G401 (cell line): ENCODE measurements around the gene EIF1AD. TPM values are rescaled to one million over a fixed set of nuclear protein-coding genes. Genes with fewer than 3 reads are reported as not detected.
A peak's percentile ranks its signal among the peaks of the same experiment; 100 is the strongest.

Experiments used
- DNase-seq: peaks from one replicate; pipeline ENCODE4 v3.0.0-alpha.2; 2015; ENCODE audit warnings: low spot score
- in situ Hi-C: cut with HindIII; loops from 2 replicates; pipeline ENCODE4 v1.10.0; 2016; ENCODE audit warnings: low sequenced_read_pairs, mixed read lengths
- total RNA-seq: library from RNA; depleted of rRNA; stranded (reverse); fragments of >200 nt; shearing (Covaris generic); gene quantifications from 2 replicates; pipeline ENCODE4 v1.2.3, GENCODE V29; 2014; rRNA removed

The EIF1AD gene, protein sequence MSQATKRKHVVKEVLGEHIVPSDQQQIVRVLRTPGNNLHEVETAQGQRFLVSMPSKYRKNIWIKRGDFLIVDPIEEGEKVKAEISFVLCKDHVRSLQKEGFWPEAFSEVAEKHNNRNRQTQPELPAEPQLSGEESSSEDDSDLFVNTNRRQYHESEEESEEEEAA
- 15.6 and 29.9 TPM in 2 replicates for total RNA-seq

DNA sequence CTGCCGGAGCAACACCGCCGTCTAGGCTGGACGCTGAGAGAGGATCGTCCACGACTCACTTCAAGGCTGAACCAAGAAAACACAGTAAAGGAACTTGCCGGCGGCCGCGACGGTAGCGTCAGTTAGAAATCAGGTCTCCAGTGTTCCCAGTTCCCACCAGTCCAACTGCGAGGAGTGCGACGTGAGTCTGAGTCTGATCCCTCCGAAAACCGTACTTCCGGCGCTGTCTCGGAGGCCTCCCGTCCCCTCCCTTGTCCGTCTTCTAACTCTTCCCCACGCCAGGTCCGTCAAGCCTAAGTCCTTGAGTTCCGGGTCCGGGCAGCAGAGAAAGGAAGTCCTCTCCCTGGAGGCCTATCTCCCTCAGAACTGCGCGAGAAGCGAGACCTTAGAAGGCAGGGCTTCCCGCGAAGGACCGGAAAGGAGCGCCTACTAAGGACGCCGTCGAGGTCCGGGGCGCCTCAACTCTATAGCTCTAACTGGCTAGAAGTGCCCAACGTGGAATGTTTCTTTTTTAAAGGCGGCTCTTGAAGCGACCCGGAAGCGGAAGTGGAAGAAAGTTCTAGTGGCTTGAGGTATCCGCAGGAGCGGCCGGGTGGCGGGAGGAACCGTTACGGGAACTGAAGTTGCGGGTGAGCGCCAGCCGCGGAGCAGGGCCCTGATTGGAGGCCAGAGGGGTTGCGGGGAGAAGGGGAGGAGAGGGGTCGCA, at the start of gene EIF1AD, which contains the start of gene BANF1:
TSS of gene EIF1AD (minus strand) at position 216 of the 706 bp plus-strand sequence. CDS start 1,768 bp downstream, outside the sequence.
TSS of gene BANF1 (plus strand) at position 562 of the 706 bp plus-strand sequence. CDS start 748 bp downstream, outside the sequence.
- peak; percentile 98 for DNase-seq

DNA sequence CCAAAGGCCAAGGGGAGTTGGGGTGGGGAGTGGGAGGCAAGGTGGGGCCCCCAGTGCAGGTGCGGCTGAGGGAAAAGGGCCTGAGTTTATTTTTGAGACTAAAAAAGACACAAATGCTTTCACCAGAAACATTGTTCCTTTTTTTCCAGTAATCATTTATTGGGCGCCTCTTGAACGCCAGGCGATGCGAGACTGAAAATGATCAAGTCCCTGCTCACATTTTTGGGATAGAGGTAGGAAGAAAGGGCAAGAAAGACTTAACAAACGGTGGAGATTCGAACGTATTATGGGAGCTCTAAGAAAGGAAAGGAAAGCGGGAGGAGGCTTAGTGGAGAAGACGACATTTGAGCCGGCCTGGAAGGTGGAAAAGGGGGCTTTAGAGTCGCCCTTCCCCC, 49.4 kb upstream of the EIF1AD start:
- in situ Hi-C loops, result no loop called here
- no peak for DNase-seq

More for the DNA sequence above, at the start of gene EIF1AD, which contains the start of gene BANF1:
- in situ Hi-C loops, result no loop called here

DNA sequence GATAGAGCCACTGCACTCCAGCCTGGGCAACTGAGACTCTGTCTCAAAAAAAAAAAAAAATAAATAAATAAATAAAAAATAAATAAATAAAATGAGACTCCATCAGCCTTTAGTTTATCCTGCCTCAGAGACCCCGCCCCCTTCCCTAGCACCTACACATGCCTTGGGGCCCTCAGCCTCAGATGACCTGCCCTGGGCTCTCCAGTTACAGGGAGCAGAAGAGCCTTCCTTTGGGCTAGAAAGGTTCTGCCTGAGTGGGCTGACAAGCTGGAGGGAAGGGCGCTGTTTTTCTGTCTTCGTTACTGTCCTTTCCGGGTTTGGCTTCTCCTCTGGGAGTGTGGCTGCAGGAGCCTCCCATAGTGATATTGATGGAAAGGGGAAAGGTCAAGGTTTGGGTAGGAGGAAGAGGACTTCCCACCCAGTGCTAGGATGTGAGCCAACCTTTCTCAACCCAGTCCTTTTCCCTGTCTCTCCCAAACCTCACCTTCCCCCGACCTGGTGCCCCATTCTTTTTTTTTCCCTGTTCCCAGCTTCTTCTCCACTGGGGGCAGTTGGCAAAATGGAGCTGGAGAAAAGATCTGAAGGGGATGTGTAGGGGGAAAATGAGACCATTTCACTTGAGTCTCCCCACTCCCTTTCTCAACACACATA, 48.7 kb upstream of the EIF1AD start:
- in situ Hi-C loops, result no loop called here
- DNase-seq, result no peak

DNA sequence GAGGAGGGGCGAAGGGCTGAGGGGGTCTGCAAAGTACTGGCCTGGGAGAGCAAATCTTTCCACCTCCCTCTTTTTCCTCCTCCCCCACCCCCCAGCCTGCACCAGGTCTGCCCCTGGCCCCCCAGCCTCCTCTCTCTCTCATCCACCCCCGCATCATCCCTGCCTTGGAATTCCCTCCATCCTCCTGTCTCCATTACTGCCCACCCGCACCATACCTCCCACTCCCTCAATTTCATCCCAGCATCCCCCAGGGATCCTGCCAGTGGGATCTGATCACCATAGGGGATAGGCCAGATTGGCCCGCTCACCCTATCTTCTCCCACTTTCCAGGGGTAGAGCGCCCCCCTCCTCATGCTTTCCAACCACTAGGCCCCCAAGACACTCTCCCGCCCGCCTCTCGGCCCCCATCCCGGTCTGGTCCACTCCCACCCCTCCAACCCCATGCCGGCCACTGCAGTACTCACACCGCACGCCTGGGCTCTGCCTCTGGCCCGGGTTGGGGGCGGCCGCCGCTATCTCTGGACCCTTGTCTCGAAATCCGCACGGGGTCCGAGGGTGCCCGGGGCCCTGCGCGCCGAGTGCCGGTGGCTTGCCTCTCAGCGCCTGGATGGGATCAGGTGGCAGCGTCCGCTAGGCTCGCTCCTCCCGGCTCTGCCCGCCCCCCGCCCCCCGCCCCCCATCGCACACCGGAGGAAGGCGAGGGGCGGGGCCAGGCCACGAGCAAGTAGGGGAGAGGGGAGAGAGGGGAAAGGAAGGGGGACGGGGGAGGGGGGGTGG, 46.8 kb upstream of the EIF1AD start, which contains the start of gene GAL3ST3:
TSS of gene GAL3ST3 (minus strand) at position 615 of the 777 bp plus-strand sequence. CDS start 3,746 bp downstream, outside the sequence.
- DNase-seq, result peak; percentile 30
- in situ Hi-C loops, result no loop called here

DNA sequence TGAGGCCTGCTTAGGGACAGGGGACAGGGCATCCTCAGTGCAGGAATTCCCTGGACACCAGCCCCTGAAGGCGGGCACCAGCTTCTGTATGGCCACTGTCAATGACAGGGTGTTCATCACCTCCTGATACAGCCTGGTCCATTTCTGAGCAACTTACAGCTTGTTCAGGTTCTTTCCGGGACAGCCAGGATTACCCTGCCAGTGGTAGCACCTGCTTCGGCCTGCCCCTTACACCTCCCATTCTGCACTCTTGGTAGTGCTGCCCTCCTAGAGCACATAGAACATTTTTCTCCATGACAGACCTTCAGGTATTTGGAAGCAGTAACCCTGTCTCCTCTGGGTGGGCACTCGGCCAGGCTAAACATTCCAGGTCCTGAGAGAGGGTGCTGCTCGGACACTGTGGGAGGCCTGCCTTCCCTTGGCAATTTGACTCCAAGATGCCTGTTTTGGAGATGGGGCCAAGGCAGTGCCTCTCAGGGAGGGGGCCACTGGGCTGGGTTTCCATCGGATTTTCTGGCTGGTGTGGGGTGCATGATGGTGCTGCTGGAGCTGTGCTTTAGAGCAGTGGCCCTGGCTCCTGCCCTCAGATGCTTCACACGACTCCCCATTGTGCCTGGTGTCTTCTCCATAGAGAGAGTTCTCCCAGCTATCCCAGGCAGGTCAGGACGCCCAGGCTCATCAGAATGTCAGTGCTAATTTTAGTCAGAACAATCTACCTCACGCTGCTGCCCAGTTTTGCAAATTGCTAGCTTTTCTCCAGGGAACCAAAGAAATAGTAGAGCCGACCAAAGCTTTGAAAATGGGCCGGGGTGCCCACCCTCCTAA, 45.8 kb upstream of the EIF1AD start:
- in situ Hi-C loops, result no loop called here
- DNase-seq, result peak; percentile 64

DNA sequence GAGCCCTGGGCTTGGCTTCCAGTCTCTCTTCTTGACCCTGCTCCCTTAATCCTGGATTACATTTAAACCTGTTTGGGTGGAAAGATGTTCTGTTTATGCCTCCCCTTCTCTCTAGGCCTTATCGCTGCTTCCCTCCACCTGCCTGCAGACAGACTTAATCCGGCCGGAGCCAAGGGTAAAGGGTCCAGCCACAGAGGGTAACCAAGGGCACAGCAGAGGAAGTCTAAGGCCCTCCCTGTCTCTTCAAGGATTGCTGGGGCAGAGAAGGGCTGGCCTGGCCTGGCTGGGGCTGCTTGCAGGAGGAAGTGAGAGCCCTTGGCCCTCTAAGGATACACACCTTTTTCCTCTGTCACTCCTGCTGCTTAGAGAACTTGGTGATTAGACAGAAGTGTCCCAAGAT, 44.9 kb upstream of the EIF1AD start:
- DNase-seq, result no peak
- in situ Hi-C loops, result no loop called here

DNA sequence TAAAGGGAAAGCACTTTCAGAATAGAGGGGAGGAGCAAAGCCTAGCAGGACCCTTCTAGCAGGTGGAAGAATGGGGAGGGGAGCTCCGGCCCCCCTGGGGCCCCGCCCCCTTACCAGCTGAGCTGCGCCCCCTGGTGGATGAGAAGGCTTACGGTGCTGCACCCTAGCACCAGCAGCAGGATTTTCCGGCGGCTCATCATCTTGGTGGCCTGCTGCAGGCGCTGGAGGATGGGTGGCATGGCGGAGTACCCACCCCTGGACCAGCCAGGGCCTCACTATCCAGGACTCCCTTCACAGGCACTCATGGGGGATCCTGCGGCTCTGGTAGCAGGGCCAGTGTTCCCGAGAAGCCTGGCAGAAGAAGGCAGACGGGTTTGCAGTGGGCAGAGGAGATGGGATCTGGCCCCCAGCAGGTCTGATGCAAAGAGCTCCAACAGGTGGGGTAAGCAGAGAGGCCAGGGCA, 43.3 kb upstream of the EIF1AD start:
- in situ Hi-C loops, result no loop called here
- peak; percentile 75 for DNase-seq

DNA sequence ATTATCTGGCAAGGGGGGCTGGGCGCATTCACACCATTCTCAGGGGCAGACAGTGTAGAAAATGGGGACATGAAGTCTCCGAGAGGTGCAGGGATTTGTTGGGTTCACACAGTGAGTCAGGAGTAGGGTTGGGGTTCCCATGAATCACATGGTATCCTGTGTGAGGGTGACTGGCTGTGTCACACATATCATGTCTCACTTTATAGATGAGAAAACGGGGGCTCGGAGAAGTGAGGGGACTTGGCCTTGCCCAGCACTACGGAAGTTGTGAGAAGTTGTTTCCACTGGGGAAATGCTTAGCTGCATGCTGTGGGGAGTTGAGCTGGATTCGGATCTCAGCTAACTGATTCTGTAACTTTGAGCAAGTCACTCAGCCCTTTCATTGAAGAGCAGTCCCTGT, 42.8 kb upstream of the EIF1AD start:
- in situ Hi-C loops, result no loop called here
- no peak for DNase-seq

DNA sequence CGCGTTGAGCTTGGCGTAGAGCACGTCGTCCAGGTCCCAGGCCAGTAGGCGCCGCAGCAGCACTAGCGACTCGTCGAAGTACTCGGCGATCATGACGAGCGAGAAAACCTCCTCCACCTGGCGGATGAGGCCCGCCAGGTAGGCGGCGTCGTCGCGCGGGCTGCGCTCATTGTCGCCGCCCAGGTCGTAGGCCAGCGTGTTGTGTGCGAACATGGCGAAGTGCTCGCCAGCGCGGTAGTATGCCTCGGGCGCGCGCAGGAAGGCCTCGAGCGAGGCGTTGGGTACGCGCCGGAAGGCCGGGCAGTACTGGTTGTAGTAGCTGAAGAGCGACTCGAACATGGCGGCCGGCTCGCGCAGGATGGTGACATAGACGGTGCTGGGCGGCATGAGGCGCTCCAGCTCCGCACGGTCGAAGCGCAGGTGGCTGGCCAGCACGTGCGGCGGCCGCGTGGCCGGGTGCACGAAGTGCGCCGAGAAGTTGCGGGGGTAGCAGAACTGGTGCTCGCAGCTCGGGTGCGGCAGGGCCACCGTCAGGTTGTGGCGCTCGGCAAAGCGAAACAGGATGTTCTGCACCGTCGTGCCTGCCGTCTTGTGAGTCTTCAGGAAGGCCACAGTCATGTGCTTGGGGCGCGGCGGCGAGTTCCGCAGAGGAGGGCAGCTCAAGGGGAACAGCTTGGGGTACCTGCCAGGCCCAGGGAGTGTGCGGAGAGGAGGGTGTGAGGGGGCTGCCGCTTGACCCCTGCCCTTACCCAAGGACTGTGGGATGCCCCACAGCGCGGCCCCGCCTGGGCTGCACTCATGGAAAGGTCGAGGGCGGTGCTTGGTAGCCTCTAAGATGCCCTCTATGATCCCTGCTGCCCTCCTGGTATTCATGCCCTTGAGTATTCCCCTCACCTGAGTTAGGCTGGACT, 41.3 kb upstream of the EIF1AD start:
- in situ Hi-C loops, result no loop called here
- no peak for DNase-seq

DNA sequence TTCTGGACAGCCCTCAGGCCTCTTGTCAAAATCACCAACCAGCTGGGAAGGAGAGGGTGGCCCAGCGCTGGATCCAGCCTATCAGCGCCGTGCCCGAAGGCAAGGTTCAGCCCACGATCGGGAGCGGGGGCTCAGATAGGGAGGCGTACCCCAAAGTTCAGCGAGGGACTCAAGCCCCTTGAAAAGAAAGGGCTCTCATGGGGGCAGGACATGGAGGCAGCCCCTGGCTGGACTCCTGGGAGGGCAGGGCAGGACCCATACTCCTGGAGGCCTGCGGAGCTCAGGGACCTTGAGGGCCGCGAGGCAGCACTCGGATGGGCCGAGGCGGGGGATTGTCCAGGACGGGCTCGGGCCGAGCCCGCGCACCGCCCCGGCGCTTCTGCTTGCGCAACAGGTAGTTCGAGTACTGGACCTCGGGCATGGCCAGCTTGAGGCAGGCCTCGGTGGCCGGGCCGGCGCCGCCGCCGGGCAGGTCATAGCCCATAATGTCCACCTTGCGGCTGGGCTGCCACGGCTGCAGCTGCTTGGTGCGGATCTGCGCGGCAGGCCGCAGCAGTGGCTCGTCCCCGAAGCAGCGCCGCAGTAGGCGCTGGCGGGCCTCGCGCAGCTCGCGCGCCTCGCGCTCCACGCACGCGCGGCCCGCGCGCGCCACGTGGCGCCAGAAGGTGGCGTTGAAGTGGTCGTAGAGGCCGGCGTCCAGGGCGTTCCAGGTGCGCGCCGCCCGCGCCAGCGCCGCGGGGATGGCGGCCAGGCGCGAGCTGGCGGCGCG, 40.5 kb upstream of the EIF1AD start:
- DNase-seq, result no peak
- in situ Hi-C loops, result no loop called here

DNA sequence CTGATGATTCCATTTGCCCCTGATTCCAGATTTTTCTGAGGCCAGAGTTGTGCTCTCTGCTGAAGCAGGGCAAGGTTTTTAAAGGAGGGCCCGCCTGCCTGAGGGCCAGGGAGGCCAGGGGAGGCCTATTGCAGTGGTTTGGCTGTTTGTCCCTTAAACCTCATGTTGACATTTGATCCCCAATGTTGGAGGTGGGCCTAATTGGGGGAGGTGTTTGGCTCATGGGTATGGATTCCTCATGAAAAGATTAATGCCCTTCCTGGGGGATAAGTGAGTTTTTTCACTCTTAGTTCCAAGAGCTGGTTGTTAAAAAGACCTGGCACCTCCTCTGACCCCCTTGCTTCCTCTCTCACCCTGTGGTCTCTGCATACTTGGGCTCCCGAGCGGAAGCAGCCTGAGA, 37.8 kb upstream of the EIF1AD start:
- in situ Hi-C loops, result no loop called here
- no peak for DNase-seq

DNA sequence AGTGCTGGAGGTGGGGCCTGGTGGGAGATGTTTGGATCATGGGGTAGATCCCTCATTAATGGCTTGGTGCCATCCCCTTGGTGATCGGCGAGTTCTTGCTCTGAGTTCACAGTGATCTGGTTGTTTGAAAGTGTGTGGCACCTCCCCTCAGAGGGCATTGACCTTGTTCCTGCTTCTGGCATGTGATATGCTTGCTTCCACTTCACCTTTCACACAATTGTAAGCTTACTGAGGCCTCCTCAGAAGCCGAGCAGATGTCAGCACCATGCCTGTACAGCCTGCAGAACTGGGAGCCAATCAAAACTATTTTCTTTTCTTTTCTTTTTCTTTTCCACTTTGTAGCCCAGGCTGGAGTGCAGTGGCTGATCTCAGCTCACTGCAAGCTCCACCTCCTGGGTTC, 35.4 kb upstream of the EIF1AD start:
- DNase-seq, result no peak
- in situ Hi-C loops, result no loop called here

DNA sequence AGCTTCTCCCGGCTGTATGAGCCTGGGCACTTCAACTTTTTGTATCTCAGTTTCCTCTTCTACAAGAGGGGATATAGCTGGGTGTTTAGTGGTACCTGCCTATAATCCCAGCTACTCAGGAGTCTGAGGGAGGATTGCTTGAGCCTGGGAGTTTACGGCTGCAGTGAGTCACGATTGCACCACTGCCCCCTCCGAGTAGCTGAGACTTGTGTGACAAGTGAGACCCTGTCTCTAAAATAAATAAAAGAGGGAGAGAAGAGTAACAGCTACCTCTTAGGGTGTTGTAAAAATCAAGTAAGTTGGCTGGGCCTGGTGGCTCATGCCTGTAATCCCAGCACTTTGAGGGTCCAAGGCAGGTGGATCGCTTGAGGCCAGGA, 34.4 kb upstream of the EIF1AD start:
- in situ Hi-C loops, result no loop called here

DNA sequence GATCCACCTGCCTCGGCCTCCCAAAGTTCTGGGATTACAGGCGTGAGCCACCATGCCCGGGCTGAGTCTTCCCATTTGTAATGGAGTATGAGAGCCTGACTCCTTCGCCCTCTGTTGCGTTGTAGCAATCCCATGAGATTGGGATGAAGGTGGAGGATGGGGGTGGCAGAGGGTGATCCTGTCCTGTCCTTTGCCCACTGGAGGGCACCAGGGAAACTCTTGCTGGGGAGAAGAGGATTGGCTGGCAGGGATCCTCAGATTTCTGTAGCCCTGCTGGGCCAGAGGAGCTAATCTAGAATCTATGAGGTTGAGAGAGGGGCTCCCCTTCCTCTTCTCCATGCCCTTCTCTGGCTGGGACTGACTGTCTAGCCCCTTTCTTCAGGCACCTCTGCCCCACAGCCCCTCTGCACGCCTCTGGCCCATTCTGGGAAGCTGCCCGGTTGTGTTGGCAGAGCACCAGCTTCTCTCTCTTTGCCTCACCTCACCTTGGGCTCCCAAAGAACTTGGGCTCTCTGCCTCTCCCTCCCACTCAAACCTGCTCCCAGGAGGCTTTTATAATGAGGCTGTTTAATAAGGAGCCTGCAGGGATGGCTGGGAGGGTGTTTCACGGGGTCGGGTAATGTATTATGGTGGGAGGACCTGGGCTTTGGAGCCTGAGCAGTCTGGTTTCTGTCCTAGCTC, 33.8 kb upstream of the EIF1AD start:
- no peak for DNase-seq
- in situ Hi-C loops, result no loop called here

More for the DNA sequence above, 34.4 kb upstream of the EIF1AD start:
- DNase-seq, result no peak

DNA sequence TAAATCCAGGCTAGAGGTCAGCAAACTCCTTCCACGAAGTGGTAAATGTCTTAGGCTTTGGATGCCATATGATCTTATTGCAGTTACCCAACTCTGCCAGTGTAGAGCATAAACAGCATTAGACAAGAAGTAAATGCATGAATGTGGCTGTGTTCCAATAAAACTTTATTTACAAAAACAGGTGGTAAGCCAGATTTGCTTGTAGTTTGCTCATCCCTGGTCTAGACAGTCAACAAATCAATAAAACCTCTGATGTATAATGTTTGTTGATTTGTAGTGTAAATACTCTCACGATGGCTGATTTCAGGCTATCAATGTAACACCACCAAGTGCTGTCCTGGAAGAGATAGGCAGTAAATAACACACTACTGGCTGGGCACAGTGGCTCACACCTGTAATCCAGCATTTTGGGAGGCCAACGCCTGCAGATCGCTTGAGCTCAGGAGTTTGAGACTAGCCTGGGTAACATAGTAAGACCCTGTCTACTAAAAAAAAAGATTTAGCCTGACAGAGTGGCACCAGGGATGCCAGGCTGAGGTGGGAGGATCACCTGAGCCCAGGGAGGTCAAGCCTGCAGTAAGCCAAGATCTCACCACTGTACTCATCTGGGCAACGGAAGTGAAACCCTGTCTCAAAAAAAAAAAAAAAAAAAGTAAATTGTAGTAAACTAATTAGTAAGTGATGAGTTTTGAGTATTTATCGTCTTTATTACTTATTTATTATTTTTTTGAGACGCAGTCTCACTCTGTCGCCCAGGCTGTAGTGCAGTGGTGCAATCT, 31.2 kb upstream of the EIF1AD start:
- in situ Hi-C loops, result no loop called here

More for the DNA sequence above, 31.2 kb upstream of the EIF1AD start:
- no peak for DNase-seq
